B cell (primary cell): ENCODE results near the gene ZMIZ1. TPM values are rescaled to one million over a fixed set of nuclear protein-coding genes. Genes with fewer than 3 reads are reported as not detected.

ENCODE experiments used
- ATAC-seq: fragments of 200-7000 bp; cut with Tn5 transposase; one replicate; pipeline ENCODE4 v1.10.0; 2021; ENCODE audit warnings: low read depth, mild to moderate bottlenecking, moderate number of reproducible peaks, moderate library complexity
- CTCF ChIA-PET: fragments of 350-600 bp; sonication (Branson Sonifier 250); formaldehyde crosslinking; loops from one replicate; lab custom pipeline; 2021; ENCODE audit warnings: antibody characterized with exemption, inconsistent platforms; lab: Charles Lee
- POLR2A ChIA-PET: fragments of 350-600 bp; sonication (Branson Sonifier 250); formaldehyde crosslinking; loops from one replicate; lab custom pipeline; 2021; ENCODE audit warnings: antibody characterized with exemption; lab: Charles Lee
- DNase-seq: peaks from one replicate; pipeline ENCODE4 v3.0.0; 2013
- H2AFZ ChIP-seq: 2 replicates; pipeline ENCODE4 v1.6.1; 2012; ENCODE audit warnings: mild to moderate bottlenecking, low read depth, low read length; ENCODE audit not compliant: insufficient read depth, poor library complexity, severe bottlenecking
- H3K27ac ChIP-seq, 2 donors: 1 replicate in 1 of 2; 2 replicates in 1 of 2; pipeline ENCODE4 v1.5.1; 2012 to 2013; ENCODE audit warnings: low read length in 2 of 2, mild to moderate bottlenecking in 2 of 2, moderate library complexity in 1 of 2
- H3K27me3 ChIP-seq, 4 experiments: fragments of 200-600 bp in 1 of 4; sonication (generic) in 1 of 4; replicated peaks in 1 of 4; 1 replicate in 2 of 4; 2 replicates in 2 of 4; pipeline versions ENCODE4 v1.6.1 to v1.7.0; 2013 to 2016; ENCODE audit warnings: low read length in 3 of 4, mild to moderate bottlenecking in 2 of 4, mixed read lengths in 1 of 4, moderate library complexity in 1 of 4; ENCODE audit not compliant: insufficient read depth in 4 of 4, control insufficient read depth in 3 of 4; ENCODE audit errors: control extremely low read depth in 1 of 4
- H3K36me3 ChIP-seq, 2 experiments: replicated peaks in 1 of 2; 1 replicate in 1 of 2; 2 replicates in 1 of 2; pipeline versions ENCODE4 v1.6.1 to v1.7.1; 2013; ENCODE audit warnings: low read length in 1 of 2; ENCODE audit not compliant: insufficient read depth in 2 of 2, control insufficient read depth in 1 of 2; ENCODE audit errors: control extremely low read depth in 1 of 2, extremely low read depth in 1 of 2
- H3K4me1 ChIP-seq, 2 donors: fragments of 200-600 bp in 1 of 2; sonication (generic) in 1 of 2; 1 replicate in 1 of 2; 2 replicates in 1 of 2; pipeline versions ENCODE4 v1.5.1 to v1.6.1; 2013 to 2017; ENCODE audit warnings: low read length in 2 of 2; ENCODE audit not compliant: control insufficient read depth in 2 of 2, insufficient read depth in 2 of 2
- H3K4me2 ChIP-seq: replicated peaks from 2 replicates; pipeline ENCODE3; 2012; ENCODE audit warnings: mild to moderate bottlenecking, low read depth, low read length; ENCODE audit not compliant: poor library complexity, severe bottlenecking
- H3K4me3 ChIP-seq, 5 experiments: fragments of 200-600 bp in 1 of 5; sonication (generic) in 1 of 5; 1 replicate in 3 of 5; 2 replicates in 2 of 5; pipeline versions ENCODE4 v1.5.1 to v1.7.0; 2011 to 2016; ENCODE audit warnings: low read length in 4 of 5, mild to moderate bottlenecking in 4 of 5, low read depth in 2 of 5, control low read depth in 1 of 5, moderate library complexity in 1 of 5; ENCODE audit not compliant: insufficient read depth in 1 of 5; ENCODE audit errors: control extremely low read depth in 1 of 5, extremely low read depth in 1 of 5
- H3K79me2 ChIP-seq: fragments of 200-600 bp; sonication (generic); one replicate; pipeline ENCODE4 v1.6.0; 2016; ENCODE audit warnings: low read length; ENCODE audit not compliant: control insufficient read depth, insufficient read depth
- H3K9ac ChIP-seq: fragments of 200-600 bp; sonication (generic); 2 replicates; pipeline ENCODE4 v1.6.1; 2017; ENCODE audit warnings: mild to moderate bottlenecking, low read length, moderate library complexity
- H3K9me3 ChIP-seq, 3 donors: one replicate each; pipeline versions ENCODE4 v1.6.1 to v1.7.1; 2013; ENCODE audit warnings: low read length in 2 of 3; ENCODE audit not compliant: control insufficient read depth in 2 of 3, insufficient read depth in 1 of 3; ENCODE audit errors: control extremely low read depth in 1 of 3
- H4K20me1 ChIP-seq: 2 replicates; pipeline ENCODE4 v1.6.0; 2012; ENCODE audit warnings: mild to moderate bottlenecking, low read length; ENCODE audit not compliant: insufficient read depth, control insufficient read depth, poor library complexity, severe bottlenecking
- H3K27ac Mint-ChIP-seq: one replicate; pipeline ENCODE4 v1.8.0; 2021; ENCODE audit warnings: mixed read lengths
- H3K27me3 Mint-ChIP-seq: one replicate; pipeline ENCODE4 v1.8.0; 2021; ENCODE audit warnings: mixed read lengths
- H3K4me1 Mint-ChIP-seq: one replicate; pipeline ENCODE4 v1.8.0; 2021; ENCODE audit warnings: mixed read lengths
- H3K4me3 Mint-ChIP-seq: one replicate; pipeline ENCODE4 v1.8.0; 2021; ENCODE audit warnings: mixed read lengths
- H3K9me3 Mint-ChIP-seq: one replicate; pipeline ENCODE4 v1.8.0; 2022; ENCODE audit warnings: mixed read lengths; ENCODE audit not compliant: insufficient read depth
- CTCF ChIP-seq: fragments of 200-600 bp; IDR thresholded peaks from one replicate; pipeline ENCODE4 v1.8.0; 2022; ENCODE audit warnings: antibody characterized with exemption, mild to moderate bottlenecking
- EZH2 ChIP-seq: IDR thresholded peaks from 2 replicates; pipeline ENCODE4 v1.6.1; 2012; ENCODE audit warnings: borderline replicate concordance, low read depth, mild to moderate bottlenecking, moderate library complexity, low read length; ENCODE audit not compliant: insufficient read depth, poor library complexity, severe bottlenecking
- WGBS: methylation state at CpG from one replicate; pipeline ENCODE4 v1.1.5; 2013; ENCODE audit warnings: missing lambda C conversion rate; ENCODE audit not compliant: insufficient coverage; 5-methylcytosine and 5-hydroxymethylcytosine counted together
- intact Hi-C: fragments of 100-400 bp; cut with micrococcal nuclease; formaldehyde crosslinking; loops from one replicate; pipeline ENCODE4 v1.10.0; 2022
- polyA plus RNA-seq: library from polyadenylated mRNA; depleted of rRNA; stranded (reverse); fragments of >200 nt; gene quantifications from 2 replicates; pipeline ENCODE4 v1.2.3, GENCODE V29; 2012
- total RNA-seq, 2 donors: library from RNA; stranded (reverse); fragments of 120-200 nt in 1 of 2; gene quantifications; 1 replicate in 1 of 2; 2 replicates in 1 of 2; pipeline versions ENCODE4 v1.2.3 to v1.2.4, GENCODE V29; 2013 to 2022

The ZMIZ1 gene
- total and polyA plus RNA-seq, 2 donors (not counting 1 experiment from before 2014, with no cell fraction given) = 14.3 to 64.9 TPM

- Histone ChIP-seq H2AFZ (no peak overlapping the region), H3K4me2 (no peak overlapping the region), H3K4me1 (peaks cover 13 to 28% of the 10 kb centered on the region in 2 donors), H3K36me3 (peaks cover 0 to 5% of the 10 kb centered on the region in 2 experiments), H3K79me2 (no peaks in the 10 kb centered on the region), H3K9me3 (no peaks in the 10 kb centered on the region), H3K27me3 (no peaks in the 10 kb centered on the region), H3K27ac (no peak overlapping the region), H3K9ac (no peak overlapping the region), H3K4me3 (no peak overlapping the region), H4K20me1 (no peaks in the 10 kb centered on the region)
- intact Hi-C loops = no loop called here
- ChIA-PET POLR2A (no interaction called here), CTCF (interaction anchor here (1.4 kb wide), 1 partner anchor 13 kb away, joined by 5 read pairs; no protein-coding TSS in a partner anchor)
- ATAC-seq (no peak), DNase-seq (no peak)
- no peak for TF ChIP-seq CTCF
- no peak for TF ChIP-seq EZH2
- Mint-ChIP-seq H3K4me3 (no peak overlapping the region), H3K27me3 (no peaks in the 10 kb centered on the region), H3K4me1 (peaks cover 21% of the 10 kb centered on the region), H3K9me3 (no peaks in the 10 kb centered on the region), H3K27ac (no peak overlapping the region)
- 100% methylated on average over 3 of the region's 5 CpGs for WGBS
These were observed 292.0 kb downstream of the ZMIZ1 start for GRCh38 chr10:79360499-79361342.

GRCh38 chr10:79361726-79362397 is 293.1 kb downstream of the ZMIZ1 start:
- no peak overlapping the region for H3K4me3 ChIP-seq
- no peaks in the 10 kb centered on the region for H4K20me1 ChIP-seq
- ChIA-PET CTCF (no interaction called here), POLR2A (no interaction called here)
- no peaks in the 10 kb centered on the region for H3K79me2 ChIP-seq
- DNase-seq (no peak), ATAC-seq (no peak)
- Mint-ChIP-seq H3K27ac (no peak overlapping the region), H3K4me1 (peaks cover 15% of the 10 kb centered on the region), H3K27me3 (no peaks in the 10 kb centered on the region), H3K9me3 (no peaks in the 10 kb centered on the region), H3K4me3 (no peak overlapping the region)
- no CpG with 5 or more reads among the region's 4 CpGs for WGBS
- no peak overlapping the region for H3K27ac ChIP-seq
- no peaks in the 10 kb centered on the region for H3K27me3 ChIP-seq
- no peaks in the 10 kb centered on the region for H3K9me3 ChIP-seq
- no peak overlapping the region for H2AFZ ChIP-seq
- peaks cover 7 to 20% of the 10 kb centered on the region in 2 donors for H3K4me1 ChIP-seq
- no peak overlapping the region for H3K9ac ChIP-seq
- H3K4me2 ChIP-seq = no peak overlapping the region
- TF ChIP-seq EZH2 = no peak
- no peak for TF ChIP-seq CTCF
- intact Hi-C loops = no loop called here
- peaks cover 0 to 5% of the 10 kb centered on the region in 2 experiments for H3K36me3 ChIP-seq
